Lung (tissue), 12 donors: ENCODE data around the gene GPRIN1. TPM values are rescaled to one million over a fixed set of nuclear protein-coding genes. Genes with fewer than 3 reads are reported as not detected.

Source experiments
- ATAC-seq: fragments of 200-7000 bp; cut with Tn5 transposase; one replicate; pipeline ENCODE4 v1.9.1; 2020; ENCODE audit warnings: moderate number of reproducible peaks; ENCODE audit not compliant: insufficient read depth, low FRiP score
- DNase-seq, 3 donors: peaks; one replicate each; pipeline ENCODE4 v3.0.0-alpha.2; 2013 to 2017
- H3K27ac ChIP-seq, 2 donors: one replicate each; pipeline ENCODE4 v1.5.1; 2013; ENCODE audit warnings: mild to moderate bottlenecking in 2 of 2, moderate library complexity in 2 of 2, control low read depth in 1 of 2, inconsistent platforms in 1 of 2, low read depth in 1 of 2, low read length in 1 of 2
- H3K27me3 ChIP-seq, 3 donors: one replicate each; pipeline ENCODE4 v1.5.1; 2013; ENCODE audit warnings: low read length in 2 of 3; ENCODE audit not compliant: control insufficient read depth in 3 of 3, insufficient read depth in 3 of 3
- H3K36me3 ChIP-seq, 4 donors: one replicate each; pipeline ENCODE4 v1.5.1; 2013; ENCODE audit warnings: low read length in 4 of 4, mild to moderate bottlenecking in 1 of 4, moderate library complexity in 1 of 4; ENCODE audit not compliant: control insufficient read depth in 4 of 4, insufficient read depth in 4 of 4
- H3K4me1 ChIP-seq, 5 donors: one replicate each; pipeline ENCODE4 v1.5.1; 2013; ENCODE audit warnings: low read length in 5 of 5, mild to moderate bottlenecking in 2 of 5, moderate library complexity in 1 of 5; ENCODE audit not compliant: control insufficient read depth in 5 of 5, insufficient read depth in 5 of 5
- H3K4me3 ChIP-seq: one replicate; pipeline ENCODE4 v1.5.1; 2013; ENCODE audit warnings: mild to moderate bottlenecking, control low read depth, moderate library complexity
- H3K9ac ChIP-seq, 2 donors: one replicate each; pipeline ENCODE4 v1.5.1; 2013; ENCODE audit warnings: low read length in 2 of 2, control low read depth in 1 of 2; ENCODE audit not compliant: insufficient read depth in 1 of 2
- H3K9me3 ChIP-seq, 4 donors: one replicate each; pipeline ENCODE4 v1.5.1; 2013; ENCODE audit warnings: low read length in 3 of 4, mild to moderate bottlenecking in 1 of 4, moderate library complexity in 1 of 4; ENCODE audit not compliant: control insufficient read depth in 4 of 4, insufficient read depth in 3 of 4
- CTCF ChIP-seq: IDR thresholded peaks from 2 replicates; pipeline ENCODE4 v1.5.1; 2012; ENCODE audit warnings: mild to moderate bottlenecking; ENCODE audit errors: control extremely low read depth, extremely low read depth
- WGBS, 2 donors: extraction: QIAGEN DNeasy Blood & Tissue Kit; methylation state at CpG; one replicate each; pipeline ENCODE4 v1.1.7; 2013; 5-methylcytosine and 5-hydroxymethylcytosine counted together
- polyA plus RNA-seq, 2 donors: library from polyadenylated mRNA; stranded (reverse); fragments of 200-250 nt; gene quantifications; one replicate each; pipeline ENCODE4 v1.2.1, GENCODE V29; 2013
- total RNA-seq, 2 donors: library from RNA; depleted of rRNA in 1 of 2; stranded (reverse); fragments of >200 nt in 1 of 2; gene quantifications; one replicate each; pipeline ENCODE4 v1.2.1, GENCODE V29; 2014 to 2021
- donor health status: control.
- donor health status: control.
- donor health status: Bipolar disorder and iron deficiency.
- donor health status: healthy.
- donor health status: DM: yes; HTN: yes; CAD: no.

GPRIN1 gene
- total and polyA plus RNA-seq, 4 donors, result 0.39 to 1.1 (median 0.82) TPM

GRCh38 chr5:176590035-176590717, 19.8 kb downstream of the GPRIN1 start:
- no peak for ATAC-seq
- Histone ChIP-seq H3K9me3 (peaks cover 0 to 14% (median 3%) of the 10 kb centered on the region in 4 donors), H3K27ac (no peak overlapping the region), H3K27me3 (no peaks in the 10 kb centered on the region), H3K4me1 (no peaks in the 10 kb centered on the region), H3K4me3 (no peak overlapping the region), H3K36me3 (no peaks in the 10 kb centered on the region), H3K9ac (no peak overlapping the region)
- WGBS, 2 donors, result 83 to 84% methylated on average over 17 of the region's 17 CpGs
- TF ChIP-seq CTCF, result no peak
- DNase-seq, result no peak

GRCh38 chr5:176589039-176589769, 20.8 kb downstream of the GPRIN1 start:
- TF ChIP-seq CTCF, result no peak
- Histone ChIP-seq H3K9me3 (peaks cover 0 to 23% (median 4%) of the 10 kb centered on the region in 4 donors), H3K9ac (no peak overlapping the region), H3K4me1 (no peaks in the 10 kb centered on the region), H3K4me3 (no peak overlapping the region), H3K27me3 (no peaks in the 10 kb centered on the region), H3K27ac (no peak overlapping the region), H3K36me3 (no peaks in the 10 kb centered on the region)
- DNase-seq (no peak), ATAC-seq (no peak)
- 88 to 91% methylated on average over 31 of the region's 31 CpGs for WGBS, 2 donors

GRCh38 chr5:176588297-176588696, 21.7 kb downstream of the GPRIN1 start:
- Histone ChIP-seq H3K9me3 (peaks cover 0 to 25% (median 7%) of the 10 kb centered on the region in 4 donors), H3K4me3 (no peak overlapping the region), H3K27me3 (no peaks in the 10 kb centered on the region), H3K4me1 (no peaks in the 10 kb centered on the region), H3K27ac (no peak overlapping the region), H3K9ac (no peak overlapping the region), H3K36me3 (no peaks in the 10 kb centered on the region)
- TF ChIP-seq CTCF, result no peak
- ATAC-seq (no peak), DNase-seq (no peak)
